Stomach smooth muscle (tissue), 2 donors: ENCODE results near the gene ADM2.
"Not testable (repeated sequence)": the region's sequence is repeated elsewhere in the genome, so short reads cannot be mapped to it uniquely, and the experiment has no call there.

Source experiments
- H3K27ac ChIP-seq: one replicate; pipeline ENCODE4 v1.7.0; 2013; ENCODE audit warnings: mild to moderate bottlenecking, low read length, inconsistent platforms
- H3K27me3 ChIP-seq, 2 donors: one replicate each; pipeline ENCODE4 v1.7.0; 2013; ENCODE audit warnings: low read length in 2 of 2; ENCODE audit not compliant: insufficient read depth in 2 of 2, control insufficient read depth in 1 of 2
- H3K36me3 ChIP-seq, 2 donors: one replicate each; pipeline ENCODE4 v1.7.0; 2013; ENCODE audit warnings: low read length in 2 of 2; ENCODE audit not compliant: control insufficient read depth in 2 of 2, insufficient read depth in 2 of 2
- H3K4me1 ChIP-seq: one replicate; pipeline ENCODE4 v1.7.0; 2013; ENCODE audit warnings: low read length; ENCODE audit not compliant: control insufficient read depth, insufficient read depth
- H3K4me3 ChIP-seq, 2 donors: one replicate each; pipeline ENCODE4 v1.7.0; 2013; ENCODE audit warnings: low read length in 2 of 2
- H3K9ac ChIP-seq, 2 donors: one replicate each; pipeline ENCODE4 v1.7.0; 2013; ENCODE audit warnings: low read length in 2 of 2, mild to moderate bottlenecking in 1 of 2
- H3K9me3 ChIP-seq, 2 donors: one replicate each; pipeline ENCODE4 v1.7.0; 2013; ENCODE audit warnings: low read length in 2 of 2; ENCODE audit not compliant: control insufficient read depth in 2 of 2
- donor health status: healthy.
- donor health status: Pancreatic carcinoma.

ADM2 gene

GRCh38 chr22:50481440-50482106 is at the start of gene ADM2:
Gene ADM2, plus strand, starts transcription at chr22:50481543. Its CDS starts 305 bp downstream, at chr22:50481848.
- Histone ChIP-seq H3K27ac (no peak within 1 kb of the TSS), H3K27me3 (peaks cover 41 to 50% of the 10 kb centered on the region in 2 donors), H3K4me1 (peaks cover 7% of the 10 kb centered on the region), H3K9ac (no peak within 1 kb of the TSS), H3K9me3 (no peaks in the 10 kb centered on the region), H3K4me3 (peak within 1 kb of the TSS in 1 of 2 donors; percentile 29), H3K36me3 (no peaks in the 10 kb centered on the region)

- H3K4me1 ChIP-seq, result no peaks in the 10 kb centered on the region
- H3K9me3 ChIP-seq, result no peaks in the 10 kb centered on the region
- H3K4me3 ChIP-seq, result no peak overlapping the region
- no peaks in the 10 kb centered on the region for H3K27me3 ChIP-seq
- peaks cover 41 to 46% of the 10 kb centered on the region in 2 donors for H3K36me3 ChIP-seq
- no peak overlapping the region for H3K9ac ChIP-seq
- H3K27ac ChIP-seq, result no peak overlapping the region
Observed at GRCh38 chr22:50432131-50432876, 49.0 kb upstream of the ADM2 start.

GRCh38 chr22:50432877-50433510 is 48.3 kb upstream of the ADM2 start:
- not testable (repeated sequence) for H3K27ac ChIP-seq, H3K4me3 ChIP-seq, H3K9me3 ChIP-seq, H3K27me3 ChIP-seq, H3K9ac ChIP-seq, H3K4me1 ChIP-seq
- H3K36me3 ChIP-seq, result peaks cover 44 to 46% of the 10 kb centered on the region in 2 donors

- Histone ChIP-seq H3K27me3 (no peaks in the 10 kb centered on the region), H3K4me1 (no peaks in the 10 kb centered on the region), H3K4me3 (no peak overlapping the region), H3K27ac (no peak overlapping the region), H3K9me3 (no peaks in the 10 kb centered on the region), H3K9ac (no peak overlapping the region), H3K36me3 (peaks cover 37 to 51% of the 10 kb centered on the region in 2 donors)
Observed at GRCh38 chr22:50434849-50435248, 46.5 kb upstream of the ADM2 start.

- Histone ChIP-seq H3K4me1 (no peaks in the 10 kb centered on the region), H3K27ac (no peak overlapping the region), H3K36me3 (peaks cover 31 to 50% of the 10 kb centered on the region in 2 donors), H3K9ac (no peak overlapping the region), H3K4me3 (no peak overlapping the region), H3K27me3 (no peaks in the 10 kb centered on the region), H3K9me3 (no peaks in the 10 kb centered on the region)
Observed at GRCh38 chr22:50435291-50436014, 45.9 kb upstream of the ADM2 start.

- Histone ChIP-seq H3K27me3 (no peaks in the 10 kb centered on the region), H3K9me3 (no peaks in the 10 kb centered on the region), H3K4me3 (no peak overlapping the region), H3K9ac (no peak overlapping the region), H3K36me3 (peaks cover 33 to 49% of the 10 kb centered on the region in 2 donors), H3K4me1 (no peaks in the 10 kb centered on the region), H3K27ac (no peak overlapping the region)
Observed at GRCh38 chr22:50436015-50436830, 45.1 kb upstream of the ADM2 start.

GRCh38 chr22:50436841-50437341 is 44.5 kb upstream of the ADM2 start:
- Histone ChIP-seq H3K9ac (no peak overlapping the region), H3K27ac (no peak overlapping the region), H3K4me3 (no peak overlapping the region), H3K36me3 (peaks cover 29 to 46% of the 10 kb centered on the region in 2 donors), H3K4me1 (no peaks in the 10 kb centered on the region), H3K27me3 (no peaks in the 10 kb centered on the region), H3K9me3 (no peaks in the 10 kb centered on the region)

- Histone ChIP-seq H3K4me3 (no peak overlapping the region), H3K9ac (no peak overlapping the region), H3K4me1 (no peaks in the 10 kb centered on the region), H3K9me3 (no peaks in the 10 kb centered on the region), H3K36me3 (peaks cover 22 to 41% of the 10 kb centered on the region in 2 donors), H3K27me3 (no peaks in the 10 kb centered on the region), H3K27ac (no peak overlapping the region)
Observed at GRCh38 chr22:50437511-50438304, 43.6 kb upstream of the ADM2 start.
